HCT116 (cell line): Measurements from ENCODE around the gene NPSR1. TPM values are rescaled to one million over a fixed set of nuclear protein-coding genes. Genes with fewer than 3 reads are reported as not detected.

Experiments
- ATAC-seq: fragments of 200-7000 bp; cut with Tn5 transposase; 2 replicates; pipeline ENCODE4 v1.9.1; 2020; ENCODE audit warnings: mild to moderate bottlenecking, moderate library complexity
- BruUV-seq: library from RNA; stranded (reverse); fragments of 400-500 nt; replicated peaks from 2 replicates; lab custom pipeline; 2021; lab: Mats Ljungman, UMichigan
- CTCF ChIA-PET: fragments of 300-600 bp; sonication (Branson Sonifier 250); formaldehyde crosslinking; loops from one replicate; lab custom pipeline; 2021; ENCODE audit warnings: antibody characterized with exemption; lab: Charles Lee
- POLR2A ChIA-PET: fragments of 300-600, 350-600 bp; sonication (Branson Sonifier 250); formaldehyde crosslinking; loops from one replicate; lab custom pipeline; 2021; ENCODE audit warnings: antibody characterized with exemption; lab: Charles Lee
- RAD21 ChIA-PET, 2 experiments: fragments of 300-600 bp; sonication (Branson Sonifier 250); formaldehyde crosslinking; loops; one replicate each; lab custom pipeline; 2023; ENCODE audit warnings: low total read pairs in 2 of 2; ENCODE audit not compliant: uncharacterized antibody in 2 of 2, unreplicated experiment in 2 of 2, low non-redundant PET in 1 of 2; lab: Charles Lee
- DNase-seq: peaks from one replicate; pipeline ENCODE4 v3.0.0-alpha.2; 2010; ENCODE audit warnings: low read depth, low spot score
- H2AFZ ChIP-seq: fragments of 200-600 bp; shearing (Covaris generic), sonication (generic); 2 replicates; pipeline ENCODE4 v1.6.1; 2017; ENCODE audit warnings: low read depth, mixed run types, mixed read lengths, antibody characterized with exemption, low read length; ENCODE audit not compliant: poor library complexity, severe bottlenecking
- H3K27ac ChIP-seq: 2 replicates; pipeline ENCODE4 v1.5.1; 2012; ENCODE audit warnings: low read depth, low read length
- H3K27me3 ChIP-seq: fragments of 200-600 bp; sonication (generic); 2 replicates; pipeline ENCODE4 v1.6.1; 2016; ENCODE audit warnings: mixed run types, low read length, mixed read lengths; ENCODE audit not compliant: insufficient read depth
- H3K36me3 ChIP-seq, 2 experiments: fragments of 200-500 bp in 1 of 2; fragments of 200-600 bp in 1 of 2; sonication (Bioruptor generic) in 1 of 2; sonication (generic) in 1 of 2; 2 replicates each; pipeline versions ENCODE4 v1.5.1 to v1.6.1; 2014 to 2016; ENCODE audit warnings: low read length in 2 of 2, inconsistent platforms in 1 of 2, mixed read lengths in 1 of 2, mixed run types in 1 of 2; ENCODE audit not compliant: insufficient read depth in 2 of 2, control insufficient read depth in 1 of 2
- H3K4me1 ChIP-seq, 2 experiments: fragments of 200-600 bp in 1 of 2; sonication (generic) in 1 of 2; 2 replicates each; pipeline versions ENCODE4 v1.5.1 to v1.6.1; 2012 to 2017; ENCODE audit warnings: low read length in 2 of 2, inconsistent platforms in 1 of 2, mild to moderate bottlenecking in 1 of 2, mixed read lengths in 1 of 2, mixed run types in 1 of 2, moderate library complexity in 1 of 2; ENCODE audit not compliant: insufficient read depth in 2 of 2, control insufficient read depth in 1 of 2
- H3K4me2 ChIP-seq: fragments of 200-600 bp; sonication (generic); 2 replicates; pipeline ENCODE4 v1.6.1; 2017; ENCODE audit warnings: mixed run types, low read length, mixed read lengths
- H3K4me3 ChIP-seq, 2 experiments: fragments of 200-600 bp in 1 of 2; sonication (generic) in 1 of 2; replicated peaks in 1 of 2; 2 replicates each; pipeline ENCODE4 v1.5.1; 2011 to 2016; ENCODE audit warnings: low read length in 2 of 2, control low read depth in 1 of 2, low read depth in 1 of 2, mild to moderate bottlenecking in 1 of 2, mixed read lengths in 1 of 2, mixed run types in 1 of 2
- H3K79me2 ChIP-seq: fragments of 200-600 bp; sonication (generic); 2 replicates; pipeline ENCODE4 v1.6.1; 2017; ENCODE audit warnings: mild to moderate bottlenecking, mixed run types, low read length, moderate library complexity, mixed read lengths; ENCODE audit not compliant: insufficient read depth
- H3K9ac ChIP-seq: fragments of 200-600 bp; sonication (generic); 2 replicates; pipeline ENCODE4 v1.6.1; 2016; ENCODE audit warnings: low read length, mixed read lengths
- H3K9me2 ChIP-seq: fragments of 200-600 bp; sonication (generic), shearing (Covaris generic); 2 replicates; pipeline ENCODE4 v1.6.1; 2017; ENCODE audit warnings: mixed run types, mild to moderate bottlenecking, moderate library complexity; ENCODE audit not compliant: insufficient read depth
- H3K9me3 ChIP-seq, 2 experiments: fragments of 200-500 bp in 1 of 2; fragments of 200-600 bp in 1 of 2; sonication (Bioruptor generic) in 1 of 2; sonication (generic) in 1 of 2; 2 replicates each; pipeline ENCODE4 v1.6.1; 2014 to 2017; ENCODE audit warnings: low read length in 2 of 2, mixed read lengths in 2 of 2, inconsistent platforms in 1 of 2, low read depth in 1 of 2, mild to moderate bottlenecking in 1 of 2, mixed run types in 1 of 2, moderate library complexity in 1 of 2; ENCODE audit not compliant: control insufficient read depth in 1 of 2, insufficient read depth in 1 of 2
- H4K20me1 ChIP-seq: fragments of 200-600 bp; sonication (generic), shearing (Covaris generic); 2 replicates; pipeline ENCODE4 v1.6.1; 2017; ENCODE audit warnings: mixed run types, mild to moderate bottlenecking, moderate library complexity; ENCODE audit not compliant: insufficient read depth
- CBX3 ChIP-seq: IDR thresholded peaks from 2 replicates; pipeline ENCODE4 v1.6.1; 2012; ENCODE audit warnings: low read depth
- CEBPB ChIP-seq: IDR thresholded peaks from 2 replicates; pipeline ENCODE4 v1.6.1; 2012; ENCODE audit warnings: low read depth
- CTCF ChIP-seq, 3 experiments: fragments of 200-600 bp in 1 of 3; sonication (generic) in 1 of 3; IDR thresholded peaks in 2 of 3; conservative IDR thresholded peaks in 1 of 3; 2 replicates each; pipeline ENCODE4 v1.5.1; 2012 to 2017; ENCODE audit warnings: low read depth in 2 of 3, low read length in 2 of 3, antibody characterized with exemption in 1 of 3, borderline replicate concordance in 1 of 3, control low read depth in 1 of 3, mild to moderate bottlenecking in 1 of 3, mixed read lengths in 1 of 3, mixed run types in 1 of 3, moderate library complexity in 1 of 3; ENCODE audit not compliant: insufficient read depth in 1 of 3
- EGR1 ChIP-seq: IDR thresholded peaks from 2 replicates; pipeline ENCODE4 v1.6.1; 2012; ENCODE audit warnings: low read depth
- EZH2 ChIP-seq: fragments of 200-600 bp; sonication (generic); IDR thresholded peaks from 2 replicates; pipeline ENCODE4 v1.6.1; 2017; ENCODE audit warnings: antibody characterized with exemption, mixed run types
- EZH2phosphoT487 ChIP-seq: fragments of 200-600 bp; IDR thresholded peaks from 2 replicates; pipeline ENCODE4 v1.6.1; 2018; ENCODE audit warnings: antibody characterized with exemption, borderline replicate concordance
- FOSL1 ChIP-seq: IDR thresholded peaks from 2 replicates; pipeline ENCODE4 v1.6.1; 2012; ENCODE audit warnings: low read depth
- JUND ChIP-seq: IDR thresholded peaks from 2 replicates; pipeline ENCODE4 v1.6.1; 2012
- POLR2A ChIP-seq: IDR thresholded peaks from 2 replicates; pipeline ENCODE4 v1.7.0; 2011; ENCODE audit warnings: borderline replicate concordance; ENCODE audit not compliant: insufficient read depth, insufficient read length; ENCODE audit errors: extremely low read depth
- REST ChIP-seq: IDR thresholded peaks from 2 replicates; pipeline ENCODE4 v1.6.1; 2012; ENCODE audit warnings: low read depth
- SIN3A ChIP-seq: IDR thresholded peaks from 2 replicates; pipeline ENCODE4 v1.6.1; 2012; ENCODE audit warnings: low read depth
- SP1 ChIP-seq: IDR thresholded peaks from 2 replicates; pipeline ENCODE4 v1.6.1; 2012; ENCODE audit warnings: low read depth
- SRF ChIP-seq: IDR thresholded peaks from 2 replicates; pipeline ENCODE4 v1.6.1; 2012; ENCODE audit warnings: low read depth
- TCF7L2 ChIP-seq: IDR thresholded peaks from 2 replicates; pipeline ENCODE4 v1.7.0; 2011; ENCODE audit warnings: borderline replicate concordance, inconsistent platforms; ENCODE audit not compliant: insufficient read depth, insufficient read length; ENCODE audit errors: extremely low read depth
- YY1 ChIP-seq: IDR thresholded peaks from 2 replicates; pipeline ENCODE4 v1.6.1; 2011; ENCODE audit warnings: low read length, low read depth, moderate library complexity, mild to moderate bottlenecking; ENCODE audit not compliant: insufficient replicate concordance; ENCODE audit errors: extremely low read depth
- ZFX ChIP-seq: fragments of 450-650 bp; IDR thresholded peaks from 2 replicates; pipeline ENCODE4 v1.6.1; 2017
- intact Hi-C: fragments of 100-400 bp; cut with micrococcal nuclease; formaldehyde crosslinking; loops from 2 replicates; pipeline ENCODE4 v1.10.0; 2022
- total RNA-seq: library from RNA; stranded (reverse); gene quantifications from one replicate; pipeline ENCODE4 v1.2.1, GENCODE V29; 2021; ENCODE audit not compliant: unreplicated experiment

Gene NPSR1
- total RNA-seq, 1 experiment from 2014 or later, result not detected

- Histone ChIP-seq H3K9me2 (no peaks in the 10 kb centered on the region), H3K9ac (no peak overlapping the region), H3K27ac (no peak overlapping the region), H3K4me2 (no peak overlapping the region), H3K4me3 (no peak overlapping the region), H3K9me3 (no peaks in the 10 kb centered on the region), H3K79me2 (no peaks in the 10 kb centered on the region), H4K20me1 (no peaks in the 10 kb centered on the region), H3K4me1 (no peaks in the 10 kb centered on the region), H3K27me3 (0 out of 2 replicates have a peak, but pooled peaks cover 4% of the 10 kb centered on the region), H2AFZ (no peak overlapping the region), H3K36me3 (no peaks in the 10 kb centered on the region)
- no TSS peak for BruUV-seq
- POLR2A ChIA-PET, result no interaction called here
- intact Hi-C loops, result no loop called here
- CTCF ChIA-PET, result no interaction called here
- TF ChIP-seq YY1 (no peak), JUND (no peak), EZH2phosphoT487 (no peak), CTCF (IDR thresholded peaks at IDR 0.05 in 2 of 3, conservative IDR thresholded peaks at IDR 0.05 in 1 of 3; ENCODE audit: borderline replicate concordance in 1 of 3, insufficient read depth in 1 of 3, low read depth in 2 of 3, low read length in 2 of 3) (no peak)
- RAD21 ChIA-PET, result no interaction called here
- no peak for ATAC-seq
- DNase-seq, result no peak
Measured at GRCh38 chr7:34662058-34662708, 4.2 kb downstream of the NPSR1 start.

GRCh38 chr7:34664755-34665154 is 6.7 kb downstream of the NPSR1 start:
- no peak overlapping the region for H3K4me3 ChIP-seq
- no peaks in the 10 kb centered on the region for H3K36me3 ChIP-seq
- ChIA-PET RAD21 (no interaction called here), CTCF (no interaction called here), POLR2A (no interaction called here)
- no TSS peak for BruUV-seq
- no peak overlapping the region for H3K9ac ChIP-seq
- H2AFZ ChIP-seq, result no peak overlapping the region
- no peak overlapping the region for H3K4me2 ChIP-seq
- no peaks in the 10 kb centered on the region for H4K20me1 ChIP-seq
- no peaks in the 10 kb centered on the region for H3K9me3 ChIP-seq
- no peak for ATAC-seq
- TF ChIP-seq EGR1 (no peak), ZFX (no peak), SP1 (no peak), EZH2 (no peak), SIN3A (no peak), FOSL1 (no peak), TCF7L2 (no peak), JUND (no peak), POLR2A (no peak), CEBPB (no peak), CBX3 (no peak), REST (no peak), SRF (no peak)
- intact Hi-C loops, result no loop called here
- no peak overlapping the region for H3K27ac ChIP-seq
- H3K9me2 ChIP-seq, result no peaks in the 10 kb centered on the region
- H3K27me3 ChIP-seq, result 0 out of 2 replicates have a peak, but pooled peaks cover 4% of the 10 kb centered on the region
- no peaks in the 10 kb centered on the region for H3K79me2 ChIP-seq
- H3K4me1 ChIP-seq, result no peaks in the 10 kb centered on the region
- DNase-seq, result no peak
